ENCODE data around the gene TNFRSF4. TPM values are rescaled to one million over a fixed set of nuclear protein-coding genes. Genes with fewer than 3 reads are reported as not detected.

The TNFRSF4 gene
- total RNA-seq, 1 experiment from 2014 or later: 0.62 TPM

- ChIA-PET CTCF (no interaction called here), POLR2A (no interaction called here)
- H3K4me3 ChIP-seq (ENCODE audit: low read depth in 2 of 2, low read length in 2 of 2): no peak overlapping the region
- no peaks in the 10 kb centered on the region for H3K4me1 ChIP-seq (ENCODE audit: control insufficient read depth, insufficient read depth, low read length)
- intact Hi-C loops (cut with micrococcal nuclease; ENCODE audit: unreplicated experiment): no loop called here
- no peaks in the 10 kb centered on the region for H3K27me3 ChIP-seq (ENCODE audit: control insufficient read depth, insufficient read depth, low read length)
- no peaks in the 10 kb centered on the region; the same call in 1 of the 2 replicates for H3K36me3 ChIP-seq (ENCODE audit: control insufficient read depth, insufficient read depth, low read length)
- no TSS peak for BruUV-seq (replicated peaks)
- in situ Hi-C loops (cut with HindIII; ENCODE audit: low pct_unique_long_range_greater_than_20kb, low sequenced_read_pairs): no loop called here
- ATAC-seq (no peak), DNase-seq (ENCODE audit: low read depth, low spot score) (no peak)
- no peaks in the 10 kb centered on the region for H3K9me3 ChIP-seq (ENCODE audit: control insufficient read depth, insufficient read depth, low read depth, low read length)
- no peak overlapping the region for H3K27ac ChIP-seq (ENCODE audit: low read length)
- TF ChIP-seq POLR2AphosphoS5 (IDR thresholded peaks at IDR 0.05; ENCODE audit: low read depth, low read length): no peak
- TF ChIP-seq, protein P1, sequence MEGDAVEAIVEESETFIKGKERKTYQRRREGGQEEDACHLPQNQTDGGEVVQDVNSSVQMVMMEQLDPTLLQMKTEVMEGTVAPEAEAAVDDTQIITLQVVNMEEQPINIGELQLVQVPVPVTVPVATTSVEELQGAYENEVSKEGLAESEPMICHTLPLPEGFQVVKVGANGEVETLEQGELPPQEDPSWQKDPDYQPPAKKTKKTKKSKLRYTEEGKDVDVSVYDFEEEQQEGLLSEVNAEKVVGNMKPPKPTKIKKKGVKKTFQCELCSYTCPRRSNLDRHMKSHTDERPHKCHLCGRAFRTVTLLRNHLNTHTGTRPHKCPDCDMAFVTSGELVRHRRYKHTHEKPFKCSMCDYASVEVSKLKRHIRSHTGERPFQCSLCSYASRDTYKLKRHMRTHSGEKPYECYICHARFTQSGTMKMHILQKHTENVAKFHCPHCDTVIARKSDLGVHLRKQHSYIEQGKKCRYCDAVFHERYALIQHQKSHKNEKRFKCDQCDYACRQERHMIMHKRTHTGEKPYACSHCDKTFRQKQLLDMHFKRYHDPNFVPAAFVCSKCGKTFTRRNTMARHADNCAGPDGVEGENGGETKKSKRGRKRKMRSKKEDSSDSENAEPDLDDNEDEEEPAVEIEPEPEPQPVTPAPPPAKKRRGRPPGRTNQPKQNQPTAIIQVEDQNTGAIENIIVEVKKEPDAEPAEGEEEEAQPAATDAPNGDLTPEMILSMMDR (IDR thresholded peaks at IDR 0.05): no peak
These were observed 46.1 kb upstream of the TNFRSF4 start for GRCh38 chr1:1259951-1260600.

DNA sequence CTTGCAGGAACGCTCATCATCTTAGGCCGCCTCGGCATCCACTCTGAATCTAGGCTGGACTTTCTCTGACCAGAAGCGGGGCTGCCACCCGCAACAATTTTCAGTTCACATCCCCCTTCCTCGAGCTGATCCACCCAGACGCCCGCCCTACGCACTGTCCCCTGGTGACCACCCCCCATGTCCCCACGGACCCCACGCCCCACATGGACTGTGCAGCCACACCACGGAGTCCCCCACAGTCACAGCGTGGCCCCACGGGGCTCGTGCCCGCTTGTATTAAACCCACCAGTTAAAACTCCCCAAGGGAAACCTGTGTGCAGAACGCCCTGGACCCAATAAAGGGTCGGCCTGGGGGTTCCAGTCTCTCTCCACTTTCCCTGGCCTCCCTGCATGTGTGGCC lies 45.6 kb upstream of the TNFRSF4 start:
- DNase-seq (ENCODE audit: low read depth, low spot score) (no peak), ATAC-seq (no peak)
- BruUV-seq (replicated peaks): no TSS peak
- Histone ChIP-seq H3K4me3 (ENCODE audit: low read depth in 2 of 2, low read length in 2 of 2) (no peak overlapping the region), H3K4me1 (ENCODE audit: control insufficient read depth, insufficient read depth, low read length) (no peaks in the 10 kb centered on the region), H3K27me3 (ENCODE audit: control insufficient read depth, insufficient read depth, low read length) (no peaks in the 10 kb centered on the region), H3K36me3 (ENCODE audit: control insufficient read depth, insufficient read depth, low read length) (no peaks in the 10 kb centered on the region; the same call in 1 of the 2 replicates), H3K27ac (ENCODE audit: low read length) (no peak overlapping the region), H3K9me3 (ENCODE audit: control insufficient read depth, insufficient read depth, low read depth, low read length) (no peaks in the 10 kb centered on the region)
- CTCF ChIA-PET: no interaction called here
- intact Hi-C loops (cut with micrococcal nuclease; ENCODE audit: unreplicated experiment): no loop called here
- no peak for TF ChIP-seq SIN3A (IDR thresholded peaks at IDR 0.05; ENCODE audit: borderline replicate concordance, insufficient read depth, low read depth, low read length)
- no peak for TF ChIP-seq POLR2AphosphoS5 (IDR thresholded peaks at IDR 0.05; ENCODE audit: low read depth, low read length)
- no peak for TF ChIP-seq TCF7L2 (IDR thresholded peaks at IDR 0.05; ENCODE audit: low read depth, low read length)
- TF ChIP-seq, protein P1 (IDR thresholded peaks at IDR 0.05): no peak
- TF ChIP-seq, protein P2, sequence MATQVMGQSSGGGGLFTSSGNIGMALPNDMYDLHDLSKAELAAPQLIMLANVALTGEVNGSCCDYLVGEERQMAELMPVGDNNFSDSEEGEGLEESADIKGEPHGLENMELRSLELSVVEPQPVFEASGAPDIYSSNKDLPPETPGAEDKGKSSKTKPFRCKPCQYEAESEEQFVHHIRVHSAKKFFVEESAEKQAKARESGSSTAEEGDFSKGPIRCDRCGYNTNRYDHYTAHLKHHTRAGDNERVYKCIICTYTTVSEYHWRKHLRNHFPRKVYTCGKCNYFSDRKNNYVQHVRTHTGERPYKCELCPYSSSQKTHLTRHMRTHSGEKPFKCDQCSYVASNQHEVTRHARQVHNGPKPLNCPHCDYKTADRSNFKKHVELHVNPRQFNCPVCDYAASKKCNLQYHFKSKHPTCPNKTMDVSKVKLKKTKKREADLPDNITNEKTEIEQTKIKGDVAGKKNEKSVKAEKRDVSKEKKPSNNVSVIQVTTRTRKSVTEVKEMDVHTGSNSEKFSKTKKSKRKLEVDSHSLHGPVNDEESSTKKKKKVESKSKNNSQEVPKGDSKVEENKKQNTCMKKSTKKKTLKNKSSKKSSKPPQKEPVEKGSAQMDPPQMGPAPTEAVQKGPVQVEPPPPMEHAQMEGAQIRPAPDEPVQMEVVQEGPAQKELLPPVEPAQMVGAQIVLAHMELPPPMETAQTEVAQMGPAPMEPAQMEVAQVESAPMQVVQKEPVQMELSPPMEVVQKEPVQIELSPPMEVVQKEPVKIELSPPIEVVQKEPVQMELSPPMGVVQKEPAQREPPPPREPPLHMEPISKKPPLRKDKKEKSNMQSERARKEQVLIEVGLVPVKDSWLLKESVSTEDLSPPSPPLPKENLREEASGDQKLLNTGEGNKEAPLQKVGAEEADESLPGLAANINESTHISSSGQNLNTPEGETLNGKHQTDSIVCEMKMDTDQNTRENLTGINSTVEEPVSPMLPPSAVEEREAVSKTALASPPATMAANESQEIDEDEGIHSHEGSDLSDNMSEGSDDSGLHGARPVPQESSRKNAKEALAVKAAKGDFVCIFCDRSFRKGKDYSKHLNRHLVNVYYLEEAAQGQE (IDR thresholded peaks at IDR 0.05; ENCODE audit: insufficient read depth in 1 of 2, low read depth in 2 of 2, low read length in 1 of 2): no peak
- in situ Hi-C loops (cut with HindIII; ENCODE audit: low pct_unique_long_range_greater_than_20kb, low sequenced_read_pairs): no loop called here
- POLR2A ChIA-PET: no interaction called here

All from Panc1 (cell line).